HS-27A (cell line): ENCODE data around the gene RMND5B.
"Not testable (repeated sequence)": the region's sequence is repeated elsewhere in the genome, so short reads cannot be mapped to it uniquely, and the experiment has no call there.

ENCODE experiments used
- DNase-seq: peaks from one replicate; pipeline ENCODE4 v3.0.0-alpha.2; 2012; ENCODE audit warnings: low read depth, missing footprints

Gene RMND5B

GRCh38 chr5:178174456-178174855 lies 43.6 kb downstream of the RMND5B start:
- DNase-seq: no peak

DNA sequence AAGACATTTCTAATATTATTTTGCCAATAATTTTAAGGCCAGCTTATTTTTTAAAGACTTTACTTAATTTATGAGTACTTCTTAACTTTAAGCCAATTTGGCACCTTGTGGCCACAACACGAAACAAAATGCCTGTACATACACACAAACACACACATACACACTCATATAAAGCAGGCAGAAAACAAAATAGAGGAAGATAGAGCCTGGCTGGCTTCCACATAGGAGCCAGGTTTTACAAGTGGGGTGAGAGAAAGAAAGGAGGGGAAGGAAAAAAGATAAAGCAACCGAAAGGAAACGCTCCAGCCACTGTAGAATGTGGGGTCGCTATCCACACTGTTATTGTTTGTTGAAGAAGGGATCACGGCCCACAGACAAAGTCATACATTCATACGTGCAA lies 46.0 kb downstream of the RMND5B start:
- no peak for DNase-seq

- no peak for DNase-seq
These were observed 46.8 kb downstream of the RMND5B start for GRCh38 chr5:178177569-178177968.

DNA sequence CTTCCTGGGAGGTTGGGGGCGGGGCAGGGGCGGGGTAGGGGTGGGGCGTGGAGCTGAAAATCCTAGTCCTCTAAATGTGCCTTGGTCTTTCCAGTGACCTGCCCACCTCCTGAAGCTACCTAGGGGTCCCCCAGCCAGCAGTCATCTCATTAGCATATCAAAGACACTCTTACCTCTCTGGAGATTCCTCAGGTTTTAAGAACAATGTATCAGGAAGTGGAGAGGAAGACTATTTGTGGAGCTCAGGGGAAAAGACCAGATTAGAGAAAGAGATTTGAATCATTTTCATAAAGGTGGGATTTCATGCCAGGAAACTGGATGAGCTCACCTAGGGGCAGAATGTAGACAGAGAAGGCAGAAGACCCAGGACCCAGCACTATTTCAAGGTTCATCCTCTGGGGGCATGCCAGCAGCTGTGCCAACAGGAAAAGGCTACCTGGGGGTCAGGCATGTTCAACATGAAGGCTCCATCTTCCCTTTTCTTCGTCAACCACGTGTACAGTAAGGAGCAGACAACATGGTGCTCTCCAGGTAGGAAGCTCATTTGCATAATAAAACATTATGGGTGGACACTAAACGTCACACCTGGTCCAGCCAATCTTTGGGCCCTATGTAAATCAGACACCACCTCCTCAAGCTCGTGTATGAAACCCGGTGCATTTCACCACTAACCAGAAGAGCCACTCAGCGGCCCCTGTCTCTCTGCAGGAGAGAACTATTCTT lies 49.5 kb downstream of the RMND5B start:
- no peak for DNase-seq

DNA sequence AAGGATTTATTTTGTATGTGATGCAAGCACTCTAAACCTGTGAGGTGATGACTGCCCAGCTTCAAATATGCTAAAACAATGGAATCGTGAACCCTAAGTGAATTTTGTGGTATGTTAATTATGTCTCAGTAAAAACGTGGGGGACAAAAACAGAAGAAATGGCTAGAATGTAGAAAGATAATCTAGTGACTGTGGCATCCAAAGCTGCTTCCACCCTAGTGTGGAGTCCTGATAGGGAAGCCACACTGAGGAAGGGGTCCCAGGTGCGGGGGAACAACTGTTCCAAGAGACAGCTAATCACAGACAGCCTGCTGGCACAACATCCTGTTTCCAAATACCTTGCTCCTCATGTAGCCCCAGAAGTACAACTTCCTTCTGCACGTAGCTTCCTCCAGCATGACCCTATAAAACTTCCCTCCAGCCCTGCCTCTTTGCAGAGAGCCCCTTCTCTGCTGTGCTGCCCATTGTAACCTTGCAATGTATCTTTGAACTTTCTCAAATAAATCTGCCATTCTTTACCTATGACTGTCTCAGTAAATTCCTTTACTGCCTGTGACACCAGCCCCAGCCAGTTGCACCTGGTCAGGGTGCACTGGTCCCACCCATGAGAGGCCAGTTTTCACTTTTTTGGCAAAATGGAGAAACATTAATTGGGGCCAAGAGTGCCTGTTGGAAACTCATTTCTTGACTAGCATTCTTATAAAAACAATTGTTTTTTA lies 51.5 kb downstream of the RMND5B start:
- DNase-seq: no peak

DNA sequence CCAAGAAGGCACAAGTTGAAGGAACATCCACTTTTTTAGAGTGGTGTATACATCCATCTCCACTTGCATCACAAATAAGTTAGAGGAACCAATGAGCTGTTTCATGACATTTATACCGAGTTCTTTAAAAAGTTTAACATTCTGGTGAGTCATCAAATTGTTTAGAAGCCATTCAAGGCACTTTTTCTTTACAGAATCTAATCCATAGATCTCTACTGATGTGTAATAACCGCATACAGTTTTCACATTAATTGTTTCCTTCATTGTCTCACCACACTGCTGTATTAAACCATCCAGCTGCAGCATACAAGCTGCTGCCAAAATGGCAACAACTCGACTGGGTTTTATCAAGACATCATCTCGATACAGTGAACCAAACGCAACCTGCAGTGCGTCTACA lies 55.6 kb downstream of the RMND5B start:
- no peak for DNase-seq

DNA sequence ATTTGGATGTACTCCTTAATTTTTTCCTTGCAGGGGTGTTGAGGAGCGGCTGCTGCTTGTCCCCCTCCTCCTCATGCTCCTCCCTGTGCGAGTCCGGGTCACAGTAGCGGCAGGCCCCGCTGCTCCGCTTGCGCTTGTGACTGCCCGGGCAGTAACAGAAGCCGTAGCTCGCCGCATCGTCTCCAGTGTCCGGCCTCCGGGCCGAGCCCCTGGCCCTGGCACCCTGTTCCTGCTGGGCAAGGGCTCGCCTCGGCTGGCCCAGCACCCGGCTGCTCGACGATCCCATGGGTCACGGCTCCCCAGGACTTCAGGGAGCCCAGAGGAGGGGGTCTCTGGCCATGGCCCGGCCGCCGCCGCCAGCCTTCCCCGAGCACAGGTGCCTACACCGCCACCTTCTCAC lies 56.2 kb downstream of the RMND5B start, which contains the start of gene GMCL2:
Gene GMCL2, minus strand, starts transcription at position 358 of the 400 bp plus-strand sequence. Its CDS starts 72 bp downstream, at position 286.
- DNase-seq: no peak

DNA sequence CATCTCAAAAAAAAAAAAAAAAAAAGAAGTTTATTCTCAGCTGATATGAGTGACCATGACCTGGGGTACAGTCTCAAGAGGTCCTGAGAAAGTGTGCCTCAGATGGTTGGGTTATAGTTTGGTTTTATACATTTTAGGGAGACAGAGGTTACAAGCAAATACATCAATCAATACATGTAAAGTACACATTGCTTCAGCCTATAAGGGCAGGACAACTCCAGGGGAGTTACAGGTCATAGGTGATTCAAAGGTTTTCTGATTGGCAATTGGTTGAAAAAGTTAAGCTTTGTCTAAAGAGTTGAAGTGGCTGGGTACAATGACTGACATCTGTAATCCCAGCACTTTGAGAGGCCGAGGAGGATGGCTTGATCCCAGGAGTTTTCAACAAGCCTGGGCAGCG lies 58.6 kb downstream of the RMND5B start:
- DNase-seq: no peak

- no peak for DNase-seq
These were observed 60.8 kb downstream of the RMND5B start for GRCh38 chr5:178191661-178192060.

- DNase-seq: no peak
These were observed 61.4 kb downstream of the RMND5B start for GRCh38 chr5:178192244-178192643.

DNA sequence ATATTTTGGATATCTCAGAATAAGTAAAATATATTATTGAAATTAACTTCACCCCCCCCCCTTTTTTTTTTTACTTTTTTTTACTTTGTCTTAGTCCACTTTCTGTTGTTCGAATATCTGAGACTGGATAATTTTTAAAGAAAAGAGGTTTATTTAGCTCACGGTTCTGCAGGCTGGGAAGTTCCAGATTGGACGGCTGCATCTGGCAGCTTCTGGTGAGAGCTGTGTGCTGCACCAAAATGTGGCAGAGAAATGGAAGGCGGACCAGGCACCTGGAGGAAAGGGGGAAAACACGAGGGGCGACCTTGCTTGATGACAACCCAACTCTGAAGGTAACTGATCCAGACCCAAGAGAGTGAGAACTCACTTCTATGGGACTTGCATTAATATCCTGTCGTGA lies 62.0 kb downstream of the RMND5B start:
- no peak for DNase-seq

- no peak for DNase-seq
These were observed 62.5 kb downstream of the RMND5B start for GRCh38 chr5:178193251-178193809.

- DNase-seq: no peak
These were observed 63.2 kb downstream of the RMND5B start for GRCh38 chr5:178194026-178194425.

DNA sequence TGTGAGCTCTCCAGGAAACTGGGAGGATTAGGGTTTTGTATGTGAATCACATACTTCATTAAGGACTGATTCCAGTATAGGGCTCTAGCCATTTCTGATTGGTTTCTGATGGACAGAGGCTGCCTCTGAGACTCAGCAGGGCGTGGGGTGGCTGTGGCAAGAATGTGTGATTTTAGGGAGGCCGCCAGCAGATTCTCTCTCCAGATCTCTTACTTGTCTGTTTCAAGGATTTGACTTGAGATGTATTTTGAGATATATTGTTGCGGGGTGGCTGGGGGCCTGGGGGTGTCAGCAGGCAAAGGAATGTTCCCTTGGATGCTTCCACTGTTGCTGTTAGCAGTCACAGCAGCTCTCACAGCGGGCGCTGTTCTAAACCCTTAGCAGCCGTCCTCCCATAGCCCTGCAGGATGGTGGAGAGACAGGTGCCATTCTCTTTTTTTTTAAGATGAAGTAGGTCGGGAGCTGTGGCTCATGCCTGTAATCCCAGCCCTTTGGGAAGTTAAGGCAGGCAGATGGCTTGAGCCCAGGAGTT lies 65.5 kb downstream of the RMND5B start:
- DNase-seq: no peak

- no peak for DNase-seq
These were observed 66.2 kb downstream of the RMND5B start for GRCh38 chr5:178196986-178197385.

- DNase-seq: not testable (repeated sequence)
These were observed 67.3 kb downstream of the RMND5B start for GRCh38 chr5:178198151-178198550.

DNA sequence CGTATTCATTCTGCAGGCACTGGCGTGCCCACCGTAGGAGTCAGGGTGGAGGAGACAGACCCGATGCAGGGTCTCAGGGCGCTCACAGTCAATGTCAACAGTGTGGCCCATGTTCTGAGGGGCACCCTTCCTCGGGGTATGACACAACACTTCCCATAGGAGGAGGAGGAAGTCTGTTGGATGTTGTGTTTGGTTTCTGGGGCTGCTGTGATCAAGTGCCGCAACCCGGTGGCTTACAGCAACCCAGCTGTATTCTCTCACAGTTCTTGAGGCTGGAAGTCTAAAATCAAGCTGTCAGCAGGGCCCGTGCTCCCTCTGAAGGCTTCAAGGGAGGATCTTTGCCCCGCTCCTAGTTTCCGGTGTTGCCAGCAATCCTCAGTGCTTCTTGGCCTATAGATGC lies 67.9 kb downstream of the RMND5B start:
- no peak for DNase-seq

GRCh38 chr5:178199581-178200434 lies 69.0 kb downstream of the RMND5B start:
- DNase-seq: no peak
